SK-MEL-5 (cell line): Measurements from ENCODE around the gene PPP1R3E. TPM values are rescaled to one million over a fixed set of nuclear protein-coding genes. Genes with fewer than 3 reads are reported as not detected.
"Not testable (repeated sequence)": the region's sequence is repeated elsewhere in the genome, so short reads cannot be mapped to it uniquely, and the experiment has no call there.

Experiments used
- DNase-seq: peaks from one replicate; pipeline ENCODE4 v3.0.0-alpha.2; 2016; ENCODE audit warnings: low read depth, low spot score
- in situ Hi-C: cut with HindIII; loops from 2 replicates; pipeline ENCODE4 v1.10.0; 2016; ENCODE audit warnings: low sequenced_read_pairs, high pct_unique_total_duplicates, low pct_unique_long_range_greater_than_20kb
- total RNA-seq: library from RNA; depleted of rRNA; stranded (reverse); fragments of >200 nt; shearing (Covaris generic); gene quantifications from 2 replicates; pipeline ENCODE4 v1.2.3, GENCODE V29; 2014

The PPP1R3E gene
- total RNA-seq, 1 experiment from 2014 or later, result 3.9 TPM

- in situ Hi-C loops, result no loop called here
- DNase-seq, result peak; percentile 96
Observed at GRCh38 chr14:23301288-23301968, 1.2 kb downstream of the PPP1R3E start.

- no peak for DNase-seq
- in situ Hi-C loops, result no loop called here
Observed at GRCh38 chr14:23300687-23301223, 1.9 kb downstream of the PPP1R3E start.

GRCh38 chr14:23299986-23300686 is 2.5 kb downstream of the PPP1R3E start:
- DNase-seq, result no peak
- in situ Hi-C loops, result no loop called here

GRCh38 chr14:23299211-23299957 is 3.3 kb downstream of the PPP1R3E start:
- in situ Hi-C loops, result no loop called here

GRCh38 chr14:23297611-23298277 is 4.9 kb downstream of the PPP1R3E start:
- in situ Hi-C loops, result no loop called here

More at GRCh38 chr14:23299211-23299957, 3.3 kb downstream of the PPP1R3E start:
- DNase-seq, result peak; percentile 71

GRCh38 chr14:23297096-23297495 is 5.6 kb downstream of the PPP1R3E start:
- no peak for DNase-seq
- in situ Hi-C loops, result no loop called here

More at GRCh38 chr14:23297611-23298277, 4.9 kb downstream of the PPP1R3E start:
- no peak for DNase-seq

- in situ Hi-C loops, result no loop called here
- no peak for DNase-seq
Observed at GRCh38 chr14:23296012-23296777, 6.5 kb downstream of the PPP1R3E start.

GRCh38 chr14:23294734-23295561 is 7.7 kb downstream of the PPP1R3E start:
- in situ Hi-C loops, result no loop called here
- peak; percentile 80 for DNase-seq

GRCh38 chr14:23286902-23287479 is 15.7 kb downstream of the PPP1R3E start:
- in situ Hi-C loops, result no loop called here
- no peak for DNase-seq

GRCh38 chr14:23286020-23286901 is 16.4 kb downstream of the PPP1R3E start, which contains the start of gene HOMEZ:
TSS of gene HOMEZ (minus strand) at chr14:23286132. CDS start at chr14:23285952, 180 bp downstream.
- in situ Hi-C loops, result no loop called here
- DNase-seq, result peak; percentile 98

GRCh38 chr14:23285530-23286019 is 17.1 kb downstream of the PPP1R3E start:
- in situ Hi-C loops, result no loop called here
- no peak for DNase-seq

GRCh38 chr14:23284654-23285529 is 17.8 kb downstream of the PPP1R3E start:
- DNase-seq, result peak; percentile 15
- in situ Hi-C loops, result no loop called here

- DNase-seq, result no peak
- in situ Hi-C loops, result no loop called here
Observed at GRCh38 chr14:23281247-23281646, 21.4 kb downstream of the PPP1R3E start.

- DNase-seq, in situ Hi-C loops: not testable (repeated sequence)
Observed at GRCh38 chr14:23277928-23278327, 24.7 kb downstream of the PPP1R3E start.
